ENCODE data around the gene LEF1.
A peak's percentile ranks its signal among the peaks of the same experiment; 100 is the strongest.

The LEF1 gene

DNA sequence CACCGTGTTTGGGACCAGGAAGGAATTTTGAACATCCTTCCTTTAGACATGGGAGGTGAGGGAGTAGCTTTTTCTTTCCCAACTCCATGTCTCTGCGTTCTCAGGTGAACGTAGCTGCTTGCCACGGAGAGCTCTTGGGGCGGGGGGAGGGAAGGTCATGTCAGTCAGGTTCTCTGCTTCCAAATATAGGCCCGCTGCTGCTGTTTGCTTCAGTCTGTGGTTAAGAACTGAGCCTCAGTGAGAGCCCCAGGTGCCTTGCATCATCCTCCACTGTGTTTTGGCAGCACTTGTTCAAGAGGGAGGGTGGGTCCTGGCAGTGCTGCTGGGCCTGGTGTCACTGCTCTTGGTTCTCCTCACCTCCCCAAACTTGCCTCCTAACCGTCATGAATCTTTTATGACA lies 132.5 kb downstream of the LEF1 start:
- Histone ChIP-seq H3K27me3 (ENCODE audit: insufficient read depth, low read depth) (no peaks in the 10 kb centered on the region), H3K4me1 (ENCODE audit: low read depth, poor library complexity, severe bottlenecking) (peaks cover 83% of the 10 kb centered on the region), H2AFZ (ENCODE audit: low read depth) (peak overlapping the region; percentile 4; the same call in 1 of the 2 replicates), H3K9ac (peak overlapping the region; percentile 45), H3K4me2 (peak overlapping the region; percentile 94), H3K79me2 (ENCODE audit: insufficient read depth, low read depth) (no peaks in the 10 kb centered on the region), H3K4me3 (IDR thresholded peaks at IDR 0.05; ENCODE audit: insufficient read depth, low read depth, low read length) (no peak overlapping the region), H4K20me1 (ENCODE audit: insufficient read depth) (no peaks in the 10 kb centered on the region), H3K36me3 (ENCODE audit: insufficient read depth) (0 out of 2 replicates have a peak, but pooled peaks cover 4% of the 10 kb centered on the region), H3K27ac (peak overlapping the region; percentile 84)
- TF ChIP-seq, protein P1, sequence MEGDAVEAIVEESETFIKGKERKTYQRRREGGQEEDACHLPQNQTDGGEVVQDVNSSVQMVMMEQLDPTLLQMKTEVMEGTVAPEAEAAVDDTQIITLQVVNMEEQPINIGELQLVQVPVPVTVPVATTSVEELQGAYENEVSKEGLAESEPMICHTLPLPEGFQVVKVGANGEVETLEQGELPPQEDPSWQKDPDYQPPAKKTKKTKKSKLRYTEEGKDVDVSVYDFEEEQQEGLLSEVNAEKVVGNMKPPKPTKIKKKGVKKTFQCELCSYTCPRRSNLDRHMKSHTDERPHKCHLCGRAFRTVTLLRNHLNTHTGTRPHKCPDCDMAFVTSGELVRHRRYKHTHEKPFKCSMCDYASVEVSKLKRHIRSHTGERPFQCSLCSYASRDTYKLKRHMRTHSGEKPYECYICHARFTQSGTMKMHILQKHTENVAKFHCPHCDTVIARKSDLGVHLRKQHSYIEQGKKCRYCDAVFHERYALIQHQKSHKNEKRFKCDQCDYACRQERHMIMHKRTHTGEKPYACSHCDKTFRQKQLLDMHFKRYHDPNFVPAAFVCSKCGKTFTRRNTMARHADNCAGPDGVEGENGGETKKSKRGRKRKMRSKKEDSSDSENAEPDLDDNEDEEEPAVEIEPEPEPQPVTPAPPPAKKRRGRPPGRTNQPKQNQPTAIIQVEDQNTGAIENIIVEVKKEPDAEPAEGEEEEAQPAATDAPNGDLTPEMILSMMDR (conservative IDR thresholded peaks at IDR 0.05; ENCODE audit: low read depth, low read length): no peak

DNA sequence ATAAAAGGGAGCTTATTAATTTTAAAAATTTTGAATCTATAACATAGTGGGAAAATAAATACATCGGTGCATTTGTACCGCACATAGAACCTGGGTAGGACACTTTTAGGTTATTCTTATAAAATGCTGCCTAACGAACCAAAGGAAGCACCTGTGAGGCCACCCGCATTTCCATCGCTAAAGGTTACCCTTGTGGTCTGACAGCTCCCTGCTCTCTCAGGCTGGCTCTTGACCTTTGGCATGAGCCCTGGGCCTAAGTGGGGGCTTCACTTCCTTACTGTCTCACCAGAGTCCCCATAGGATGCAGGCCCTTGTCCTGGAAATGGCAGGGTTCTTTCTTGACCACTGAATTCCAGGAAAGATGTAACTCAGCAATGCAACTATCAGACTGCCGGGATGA lies 133.0 kb downstream of the LEF1 start:
- TF ChIP-seq, protein P1 (conservative IDR thresholded peaks at IDR 0.05; ENCODE audit: low read depth, low read length): no peak
- peak overlapping the region; percentile 84 for H3K27ac ChIP-seq
- peaks cover 88% of the 10 kb centered on the region for H3K4me1 ChIP-seq (ENCODE audit: low read depth, poor library complexity, severe bottlenecking)
- peak overlapping the region; percentile 4; the same call in 1 of the 2 replicates for H2AFZ ChIP-seq (ENCODE audit: low read depth)
- H3K4me2 ChIP-seq: peak overlapping the region; percentile 94
- H3K36me3 ChIP-seq (ENCODE audit: insufficient read depth): 0 out of 2 replicates have a peak, but pooled peaks cover 4% of the 10 kb centered on the region
- H3K79me2 ChIP-seq (ENCODE audit: insufficient read depth, low read depth): no peaks in the 10 kb centered on the region
- H3K4me3 ChIP-seq (IDR thresholded peaks at IDR 0.05; ENCODE audit: insufficient read depth, low read depth, low read length): no peak overlapping the region
- H3K27me3 ChIP-seq (ENCODE audit: insufficient read depth, low read depth): no peaks in the 10 kb centered on the region
- no peaks in the 10 kb centered on the region for H4K20me1 ChIP-seq (ENCODE audit: insufficient read depth)
- peak overlapping the region; percentile 45; the same call in 1 of the 2 replicates for H3K9ac ChIP-seq

DNA sequence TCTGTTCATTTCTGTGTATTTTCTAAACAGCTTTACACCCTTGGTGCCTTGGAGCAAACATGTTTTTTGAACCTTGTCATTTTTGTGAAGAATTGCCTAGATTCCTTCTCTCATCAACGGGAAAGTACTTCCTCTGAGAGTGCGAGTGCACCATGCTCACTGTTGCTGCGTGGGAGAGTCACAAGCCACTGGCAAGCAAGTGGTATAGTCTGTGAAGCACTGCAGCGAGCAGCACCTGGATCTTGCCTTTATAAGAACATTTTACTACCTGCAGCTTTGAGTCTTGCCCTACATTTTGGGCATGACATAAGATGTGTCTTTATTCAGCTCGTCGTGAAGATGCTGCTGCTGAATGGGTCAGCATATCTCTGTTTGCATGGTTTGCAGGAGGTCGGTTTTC lies 134.2 kb downstream of the LEF1 start:
- TF ChIP-seq, protein P1 (conservative IDR thresholded peaks at IDR 0.05; ENCODE audit: low read depth, low read length): no peak
- H3K36me3 ChIP-seq (ENCODE audit: insufficient read depth): 0 out of 2 replicates have a peak, but pooled peaks cover 4% of the 10 kb centered on the region
- no peak overlapping the region for H2AFZ ChIP-seq (ENCODE audit: low read depth)
- H3K27me3 ChIP-seq (ENCODE audit: insufficient read depth, low read depth): no peaks in the 10 kb centered on the region
- H3K79me2 ChIP-seq (ENCODE audit: insufficient read depth, low read depth): no peaks in the 10 kb centered on the region
- H3K4me2 ChIP-seq: peak overlapping the region; percentile 94
- H4K20me1 ChIP-seq (ENCODE audit: insufficient read depth): no peaks in the 10 kb centered on the region
- H3K27ac ChIP-seq: peak overlapping the region; percentile 84
- peaks cover 93% of the 10 kb centered on the region for H3K4me1 ChIP-seq (ENCODE audit: low read depth, poor library complexity, severe bottlenecking)
- peak overlapping the region; percentile 45; the same call in 1 of the 2 replicates for H3K9ac ChIP-seq
- no peak overlapping the region for H3K4me3 ChIP-seq (IDR thresholded peaks at IDR 0.05; ENCODE audit: insufficient read depth, low read depth, low read length)

DNA sequence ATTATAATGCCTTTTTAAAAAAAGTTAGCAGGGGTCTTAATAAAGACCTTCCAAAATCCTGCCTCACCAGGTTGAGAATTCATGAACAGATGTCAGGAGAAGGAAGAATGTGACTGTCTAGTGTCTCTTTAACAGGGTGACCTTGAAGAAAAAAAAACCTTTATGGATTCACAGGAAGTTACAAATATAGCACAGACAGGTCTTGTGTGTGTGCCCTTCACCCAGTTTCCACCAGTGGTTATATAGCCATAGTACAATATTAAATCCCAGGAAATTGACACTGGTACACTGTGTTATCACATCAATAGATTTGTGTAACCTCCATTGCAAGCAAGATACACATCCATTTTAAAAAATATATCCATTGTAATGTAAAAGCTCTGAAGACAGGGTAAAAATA lies 135.4 kb downstream of the LEF1 start:
- peak overlapping the region; percentile 84 for H3K27ac ChIP-seq
- TF ChIP-seq, protein P1 (conservative IDR thresholded peaks at IDR 0.05; ENCODE audit: low read depth, low read length): no peak
- H3K4me2 ChIP-seq: peak overlapping the region; percentile 94; the same call in 1 of the 2 replicates
- no peaks in the 10 kb centered on the region for H3K79me2 ChIP-seq (ENCODE audit: insufficient read depth, low read depth)
- no peak overlapping the region for H2AFZ ChIP-seq (ENCODE audit: low read depth)
- no peaks in the 10 kb centered on the region for H3K27me3 ChIP-seq (ENCODE audit: insufficient read depth, low read depth)
- H3K9ac ChIP-seq: no peak overlapping the region
- 0 out of 2 replicates have a peak, but pooled peaks cover 4% of the 10 kb centered on the region for H3K36me3 ChIP-seq (ENCODE audit: insufficient read depth)
- H3K4me3 ChIP-seq (IDR thresholded peaks at IDR 0.05; ENCODE audit: insufficient read depth, low read depth, low read length): no peak overlapping the region
- H3K4me1 ChIP-seq (ENCODE audit: low read depth, poor library complexity, severe bottlenecking): peaks cover 86% of the 10 kb centered on the region
- H4K20me1 ChIP-seq (ENCODE audit: insufficient read depth): no peaks in the 10 kb centered on the region

Measured in KMS-11 (cell line).